Central memory CD8-positive, alpha-beta T cell (primary cell): ENCODE data around the gene ZBTB7C.

Experiments used
- ATAC-seq: fragments of 150-1000 bp; cut with Tn5 transposase; replicated peaks from 2 replicates; pipeline ENCODE4 v1.10.0; 2022; ENCODE audit warnings: mild to moderate bottlenecking, moderate FRiP score, moderate number of reproducible peaks; ENCODE audit not compliant: poor library complexity, severe bottlenecking; ENCODE audit errors: extremely low read depth
- DNase-seq, 2 donors: peaks; one replicate each; pipeline ENCODE4 v3.0.0; 2021; ENCODE audit warnings: low spot score in 2 of 2
- H3K27ac Mint-ChIP-seq: one replicate; pipeline ENCODE4 v1.8.0; 2022; ENCODE audit warnings: low read depth, mild to moderate bottlenecking, moderate library complexity, mixed read lengths
- H3K27me3 Mint-ChIP-seq: one replicate; pipeline ENCODE4 v1.8.0; 2022; ENCODE audit warnings: mixed read lengths
- H3K36me3 Mint-ChIP-seq: one replicate; pipeline ENCODE4 v1.8.0; 2022; ENCODE audit warnings: mild to moderate bottlenecking, moderate library complexity, mixed read lengths; ENCODE audit not compliant: insufficient read depth
- H3K4me1 Mint-ChIP-seq: one replicate; pipeline ENCODE4 v1.8.0; 2022; ENCODE audit warnings: mixed read lengths
- H3K4me3 Mint-ChIP-seq: one replicate; pipeline ENCODE4 v1.8.0; 2022; ENCODE audit warnings: mild to moderate bottlenecking, moderate library complexity, mixed read lengths
- H3K9me3 Mint-ChIP-seq: one replicate; pipeline ENCODE4 v1.8.0; 2022; ENCODE audit warnings: mixed read lengths

The ZBTB7C gene

GRCh38 chr18:48037481-48038271, 371.5 kb downstream of the ZBTB7C start:
- H3K4me3 Mint-ChIP-seq: no peak overlapping the region
- DNase-seq: no peak
- no peaks in the 10 kb centered on the region for H3K9me3 Mint-ChIP-seq
- no peak overlapping the region for H3K27ac Mint-ChIP-seq
- H3K36me3 Mint-ChIP-seq: no peaks in the 10 kb centered on the region
- H3K27me3 Mint-ChIP-seq: peaks cover 40% of the 10 kb centered on the region
- no peak for ATAC-seq
- no peaks in the 10 kb centered on the region for H3K4me1 Mint-ChIP-seq

GRCh38 chr18:48036641-48037421, 372.4 kb downstream of the ZBTB7C start:
- Mint-ChIP-seq H3K9me3 (no peaks in the 10 kb centered on the region), H3K27ac (no peak overlapping the region), H3K36me3 (no peaks in the 10 kb centered on the region), H3K4me1 (no peaks in the 10 kb centered on the region), H3K4me3 (no peak overlapping the region), H3K27me3 (peaks cover 31% of the 10 kb centered on the region)
- no peak for DNase-seq
- ATAC-seq: no peak

GRCh38 chr18:48036226-48036625, 373.0 kb downstream of the ZBTB7C start:
- Mint-ChIP-seq H3K9me3 (no peaks in the 10 kb centered on the region), H3K4me1 (no peaks in the 10 kb centered on the region), H3K27me3 (peaks cover 27% of the 10 kb centered on the region), H3K27ac (no peak overlapping the region), H3K36me3 (no peaks in the 10 kb centered on the region), H3K4me3 (no peak overlapping the region)
- ATAC-seq: no peak
- no peak for DNase-seq

GRCh38 chr18:48035556-48035860, 373.7 kb downstream of the ZBTB7C start:
- Mint-ChIP-seq H3K27me3 (peaks cover 26% of the 10 kb centered on the region), H3K36me3 (no peaks in the 10 kb centered on the region), H3K4me1 (no peaks in the 10 kb centered on the region), H3K4me3 (no peak overlapping the region), H3K27ac (no peak overlapping the region), H3K9me3 (no peaks in the 10 kb centered on the region)
- DNase-seq (no peak), ATAC-seq (no peak)

- Mint-ChIP-seq H3K27me3 (peaks cover 20% of the 10 kb centered on the region), H3K4me3 (no peak overlapping the region), H3K36me3 (no peaks in the 10 kb centered on the region), H3K4me1 (no peaks in the 10 kb centered on the region), H3K9me3 (no peaks in the 10 kb centered on the region), H3K27ac (no peak overlapping the region)
- ATAC-seq (no peak), DNase-seq (no peak)
Observed at GRCh38 chr18:48034651-48035555, 374.3 kb downstream of the ZBTB7C start.

- H3K27ac Mint-ChIP-seq: no peak overlapping the region
Observed at GRCh38 chr18:48033790-48034650, 375.2 kb downstream of the ZBTB7C start.

GRCh38 chr18:48032876-48033789, 376.1 kb downstream of the ZBTB7C start:
- H3K36me3 Mint-ChIP-seq: no peaks in the 10 kb centered on the region
- H3K4me1 Mint-ChIP-seq: no peaks in the 10 kb centered on the region
- no peak overlapping the region for H3K27ac Mint-ChIP-seq
- ATAC-seq (no peak), DNase-seq (no peak)
- no peak overlapping the region for H3K4me3 Mint-ChIP-seq
- H3K27me3 Mint-ChIP-seq: peaks cover 16% of the 10 kb centered on the region
- H3K9me3 Mint-ChIP-seq: no peaks in the 10 kb centered on the region

More at GRCh38 chr18:48033790-48034650, 375.2 kb downstream of the ZBTB7C start:
- Mint-ChIP-seq H3K27me3 (peaks cover 16% of the 10 kb centered on the region), H3K36me3 (no peaks in the 10 kb centered on the region), H3K9me3 (no peaks in the 10 kb centered on the region), H3K4me3 (no peak overlapping the region), H3K4me1 (no peaks in the 10 kb centered on the region)
- no peak for ATAC-seq
- DNase-seq: no peak

GRCh38 chr18:48031641-48032040, 377.5 kb downstream of the ZBTB7C start:
- Mint-ChIP-seq H3K27ac (no peak overlapping the region), H3K9me3 (no peaks in the 10 kb centered on the region), H3K36me3 (no peaks in the 10 kb centered on the region), H3K4me1 (no peaks in the 10 kb centered on the region), H3K4me3 (no peak overlapping the region), H3K27me3 (peaks cover 16% of the 10 kb centered on the region)
- DNase-seq (no peak), ATAC-seq (no peak)

DNA sequence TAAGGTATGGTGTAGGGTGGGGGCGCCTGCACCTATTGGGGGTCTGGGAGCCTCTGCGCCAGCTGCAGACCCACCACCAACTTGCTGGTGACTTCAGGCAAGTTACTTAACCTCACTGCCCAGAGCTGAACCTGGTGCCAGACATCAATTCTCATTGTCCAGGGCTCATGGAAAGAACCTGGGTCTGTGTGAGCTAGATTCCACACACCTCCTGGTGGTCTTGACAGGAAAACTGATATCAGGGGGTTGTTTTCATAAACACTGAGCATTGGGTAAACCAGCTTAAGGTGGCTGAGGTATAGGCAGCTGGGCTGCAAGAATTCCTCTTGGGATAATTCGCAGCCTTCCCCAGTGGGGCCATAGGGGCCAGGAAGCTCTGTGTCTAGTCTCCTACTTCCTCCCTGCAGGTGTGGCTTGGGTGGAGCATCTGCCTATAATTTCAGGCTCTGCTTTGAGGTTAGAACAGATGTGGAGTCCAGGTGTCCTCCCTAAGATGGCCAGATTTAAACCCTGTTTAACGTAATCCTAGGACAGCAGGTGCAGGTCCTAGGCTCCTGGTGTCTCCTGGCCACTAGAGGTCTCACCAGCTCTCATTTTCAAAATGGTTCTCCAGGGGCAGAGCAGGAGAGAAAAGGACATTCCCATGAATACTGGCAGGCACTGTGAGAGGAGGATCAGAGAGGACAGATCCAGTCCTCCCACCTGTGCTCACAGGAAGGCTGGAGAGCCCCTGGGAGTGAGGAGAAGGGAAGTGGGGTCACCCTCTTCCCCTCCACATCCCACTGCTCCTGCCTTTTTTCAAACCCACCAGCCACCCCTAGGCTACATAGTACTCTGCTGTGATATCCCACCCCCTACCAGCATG, 378.3 kb downstream of the ZBTB7C start:
- ATAC-seq (no peak), DNase-seq (no peak)
- Mint-ChIP-seq H3K27ac (no peak overlapping the region), H3K4me3 (no peak overlapping the region), H3K36me3 (no peaks in the 10 kb centered on the region), H3K9me3 (no peaks in the 10 kb centered on the region), H3K4me1 (no peaks in the 10 kb centered on the region), H3K27me3 (peaks cover 15% of the 10 kb centered on the region)

DNA sequence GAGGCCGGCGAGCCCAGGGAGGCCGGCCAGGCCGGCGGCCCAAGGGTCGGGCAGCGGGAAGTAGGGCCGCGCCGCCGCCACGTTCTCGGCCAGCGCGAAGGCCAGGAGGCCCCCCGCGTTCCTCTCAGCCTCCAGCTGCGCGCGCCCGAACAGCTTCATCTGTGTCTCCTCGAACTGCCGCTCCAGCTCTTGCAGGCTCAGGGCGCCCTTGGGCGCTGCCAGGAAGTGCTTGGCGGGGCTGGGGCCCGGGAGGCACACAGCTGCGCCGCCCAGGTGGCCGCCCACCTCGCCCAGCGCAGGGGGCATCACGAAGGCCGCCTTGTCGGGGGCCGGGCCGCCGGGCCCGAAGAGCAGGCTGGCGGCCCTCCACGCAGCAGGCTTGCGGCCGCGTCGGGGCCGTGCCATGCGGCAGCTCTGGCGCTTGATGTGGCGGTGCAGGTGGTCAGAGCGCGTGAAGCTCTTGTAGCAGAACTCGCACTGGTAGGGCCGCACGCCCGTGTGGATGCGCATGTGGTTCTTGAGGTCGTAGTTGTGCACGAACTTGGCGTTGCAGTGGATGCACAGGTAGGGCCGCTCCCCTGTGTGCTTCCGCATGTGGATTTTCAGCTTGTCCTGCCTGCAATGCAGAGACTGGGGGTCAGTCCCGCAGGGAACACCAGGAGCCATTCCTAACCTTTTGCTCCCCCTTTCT, 379.7 kb downstream of the ZBTB7C start:
- H3K27ac Mint-ChIP-seq: no peak overlapping the region
- H3K4me1 Mint-ChIP-seq: no peaks in the 10 kb centered on the region
- no peak overlapping the region for H3K4me3 Mint-ChIP-seq
- no peaks in the 10 kb centered on the region for H3K36me3 Mint-ChIP-seq
- DNase-seq (no peak), ATAC-seq (no peak)
- H3K27me3 Mint-ChIP-seq: peaks cover 13% of the 10 kb centered on the region
- no peaks in the 10 kb centered on the region for H3K9me3 Mint-ChIP-seq
